ENCODE data around the gene NFXL1.

NFXL1 gene

DNA sequence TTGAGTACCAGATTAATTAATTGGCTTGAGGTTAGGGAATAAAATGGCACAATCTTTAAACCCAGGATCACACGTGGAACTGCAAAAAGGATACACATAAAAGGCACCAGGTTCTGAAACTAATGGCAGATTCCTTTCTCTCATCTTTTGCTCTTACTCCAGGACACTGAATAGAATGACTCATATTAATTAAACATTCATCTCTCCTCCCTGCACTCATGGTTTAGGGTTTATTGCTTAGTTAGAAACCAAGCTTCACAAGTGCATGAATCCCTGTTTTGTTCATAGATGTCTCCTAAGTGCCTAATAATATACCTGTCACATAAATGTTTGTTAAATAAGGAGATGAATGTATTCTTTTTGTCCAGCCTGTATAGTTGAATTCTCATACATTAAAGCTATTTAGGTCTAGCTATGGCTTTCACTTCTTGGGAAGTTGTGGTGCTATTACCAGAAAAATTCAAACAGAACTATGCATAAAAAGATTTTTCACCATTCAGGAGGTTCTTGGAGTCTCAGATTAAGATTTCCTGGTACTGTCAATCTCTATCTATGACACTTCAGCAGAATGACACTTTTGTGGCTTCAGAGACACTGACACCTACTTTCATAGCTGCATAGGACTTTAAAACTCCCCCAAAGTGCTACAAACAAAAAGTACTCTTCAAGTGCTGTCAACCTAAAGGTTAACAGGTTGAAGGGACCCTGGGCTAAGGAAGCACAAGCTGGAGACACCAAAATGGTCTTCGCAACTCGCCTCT is 83.9 kb downstream of the NFXL1 start:
- no peak for DNase-seq

DNA sequence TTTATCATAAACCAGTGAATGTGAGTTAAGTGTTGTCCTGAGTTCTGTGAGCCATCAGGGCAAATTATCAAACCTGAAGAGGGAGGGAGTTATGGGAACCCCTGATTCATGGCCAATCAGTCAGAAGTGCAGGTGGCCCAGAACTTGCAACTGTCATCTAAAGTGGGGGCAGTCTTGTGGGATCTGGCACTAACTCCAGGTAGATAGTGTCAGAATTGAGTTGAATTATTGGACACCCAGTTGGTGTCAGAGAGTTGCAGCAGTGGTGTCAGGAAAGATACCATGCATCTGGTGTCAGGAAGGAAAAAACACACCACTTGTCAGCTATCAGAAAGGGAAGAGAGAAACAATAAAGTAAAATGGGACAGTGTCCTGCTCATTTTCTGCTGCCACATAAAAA is 84.9 kb downstream of the NFXL1 start:
- no peak for DNase-seq

GRCh38 chr4:47827343-47828047 is 86.9 kb downstream of the NFXL1 start:
- no peak for DNase-seq

DNA sequence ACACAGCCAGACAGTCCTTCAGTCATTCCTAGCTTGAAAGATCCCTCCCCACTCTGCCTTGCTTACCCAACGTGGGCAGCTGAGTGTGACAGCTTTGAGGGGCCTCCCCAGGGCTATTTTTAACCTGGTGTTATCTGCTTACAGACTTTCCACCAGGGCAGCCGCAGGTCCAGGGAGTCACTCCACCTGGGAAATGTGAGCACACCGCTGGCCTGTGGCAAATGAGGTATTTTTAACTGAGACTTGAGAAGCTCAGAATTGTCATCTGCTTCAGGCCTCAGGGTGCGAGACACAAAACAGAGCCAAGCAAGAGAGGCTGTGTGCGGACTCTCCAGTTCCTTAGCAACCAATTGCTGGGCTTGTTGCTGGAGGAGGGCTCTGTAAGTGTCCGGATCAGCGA is 89.5 kb downstream of the NFXL1 start:
- DNase-seq = no peak

DNA sequence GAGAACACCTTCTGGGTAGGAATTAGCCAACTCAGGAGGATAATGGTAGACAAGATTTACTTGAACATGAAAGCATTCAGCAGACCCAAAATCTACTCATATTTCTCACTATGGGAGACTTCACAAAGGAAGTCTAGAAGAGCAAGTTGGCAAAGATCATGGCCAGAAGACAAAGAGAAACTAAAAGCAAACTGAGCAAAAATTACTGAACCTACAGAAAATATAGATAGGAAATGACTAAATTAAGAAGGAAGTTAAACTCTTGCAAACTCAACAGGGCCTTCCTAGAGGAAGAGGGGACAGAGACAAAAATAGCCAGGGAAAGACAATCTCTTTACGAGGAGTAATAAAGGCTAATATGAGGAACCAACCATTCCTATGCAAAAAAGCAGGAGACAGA is 95.2 kb downstream of the NFXL1 start:
- DNase-seq = no peak

DNA sequence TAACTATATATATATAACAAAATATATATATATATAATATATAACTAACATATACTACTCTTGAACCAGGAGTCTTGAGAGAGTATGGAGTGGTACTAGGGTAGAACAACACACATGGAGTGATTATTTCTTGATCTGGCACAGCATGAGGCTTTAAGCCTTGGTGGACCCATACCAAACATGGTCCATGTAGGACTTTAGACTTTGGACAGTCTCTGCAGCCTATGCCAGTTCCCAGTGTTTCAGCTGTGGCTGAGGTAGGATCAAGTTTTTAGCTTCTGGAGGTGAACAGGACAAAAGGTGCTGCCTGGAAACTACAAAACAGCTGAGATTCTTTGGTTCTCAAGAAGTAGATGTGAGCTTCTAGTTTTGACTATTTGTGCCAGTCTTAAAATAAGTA is 97.1 kb downstream of the NFXL1 start:
- DNase-seq = no peak

DNA sequence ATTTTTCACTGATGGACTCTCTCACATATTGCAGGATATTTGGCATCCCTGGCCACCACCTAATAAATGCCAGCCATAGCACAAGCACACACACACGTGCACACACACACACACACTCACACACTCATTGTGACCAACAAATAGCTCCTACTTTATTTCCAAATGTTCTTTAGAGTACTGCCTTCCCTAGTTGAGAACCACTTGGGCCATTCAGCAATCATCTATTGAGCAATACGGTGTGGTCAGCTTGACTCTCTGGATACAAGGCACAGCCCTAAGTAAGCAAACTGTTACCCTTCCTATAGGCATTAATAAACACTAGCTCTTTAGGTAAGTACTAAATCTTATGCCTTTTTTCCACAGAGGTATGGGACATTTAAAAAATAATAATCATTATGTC is 97.6 kb downstream of the NFXL1 start:
- DNase-seq = no peak

- no peak for DNase-seq
Observed at GRCh38 chr4:47814618-47815295, 99.6 kb downstream of the NFXL1 start.

DNA sequence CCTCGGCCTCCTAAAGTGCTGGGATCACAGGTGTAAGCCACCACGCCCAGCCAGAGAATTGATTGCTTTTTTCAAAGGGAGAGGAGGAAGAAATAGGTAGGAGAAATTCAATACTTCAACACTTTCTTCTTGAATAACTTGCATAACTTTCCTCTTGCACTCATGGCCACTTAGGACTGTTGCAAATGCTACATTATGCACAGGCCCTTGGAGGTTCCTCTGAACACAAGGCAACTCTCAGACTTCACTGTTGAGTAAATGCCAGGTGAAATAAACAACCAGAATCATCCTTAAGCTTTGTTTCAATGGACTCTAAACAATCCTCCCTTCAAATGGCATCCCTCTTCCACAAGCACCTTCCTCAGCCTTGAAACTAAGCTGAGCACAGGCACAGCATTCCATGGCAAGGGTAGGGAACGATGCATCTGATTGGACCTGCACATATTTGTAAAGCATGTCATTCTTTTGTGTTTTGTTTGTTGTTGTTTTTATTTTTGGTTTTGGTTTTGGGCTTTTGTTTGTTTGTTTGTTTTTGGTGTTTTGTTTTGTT is 104.7 kb downstream of the NFXL1 start:
- no peak for DNase-seq

GRCh38 chr4:47804598-47804997 is 109.8 kb downstream of the NFXL1 start:
- DNase-seq = no peak

GRCh38 chr4:47801481-47802002 is 112.8 kb downstream of the NFXL1 start:
- no peak for DNase-seq

DNA sequence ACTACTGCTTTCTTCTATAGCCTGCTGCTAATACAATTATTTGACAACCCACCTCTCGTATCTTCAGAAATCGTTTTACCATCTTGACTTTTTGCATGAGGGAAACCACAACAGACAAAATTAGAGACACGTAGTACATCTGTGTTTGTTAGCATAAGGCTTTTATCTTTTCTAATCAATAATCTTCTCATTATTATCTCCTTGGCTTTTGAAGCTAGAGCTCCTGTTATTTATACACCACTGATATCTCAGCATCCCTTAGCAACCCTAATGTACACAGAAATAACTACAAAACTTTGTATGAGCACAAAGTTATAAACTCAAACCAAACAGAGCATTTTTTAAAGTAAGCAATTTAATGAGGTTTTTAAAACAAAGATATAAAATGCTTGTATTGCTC is 116.2 kb downstream of the NFXL1 start:
- no peak for DNase-seq
